Measurements from ENCODE around the gene HACD2.
"Not testable (repeated sequence)": the region's sequence is repeated elsewhere in the genome, so short reads cannot be mapped to it uniquely, and the experiment has no call there.

Gene HACD2

GRCh38 chr3:123613543-123613942 is 28.7 kb upstream of the HACD2 start:
- no peak for DNase-seq (ENCODE audit: low spot score)
- in situ Hi-C loops (cut with MboI; ENCODE audit: low pct_unique_long_range_greater_than_20kb, low sequenced_read_pairs, unreplicated experiment), result no loop called here
- no peak for TF ChIP-seq CTCF (IDR thresholded peaks at IDR 0.05; ENCODE audit: extremely low read depth, insufficient read depth, missing control alignments)

- in situ Hi-C loops (cut with MboI; ENCODE audit: low pct_unique_long_range_greater_than_20kb, low sequenced_read_pairs, unreplicated experiment), result not testable (repeated sequence)
Observed at GRCh38 chr3:123611674-123612073, 26.8 kb upstream of the HACD2 start.

DNA sequence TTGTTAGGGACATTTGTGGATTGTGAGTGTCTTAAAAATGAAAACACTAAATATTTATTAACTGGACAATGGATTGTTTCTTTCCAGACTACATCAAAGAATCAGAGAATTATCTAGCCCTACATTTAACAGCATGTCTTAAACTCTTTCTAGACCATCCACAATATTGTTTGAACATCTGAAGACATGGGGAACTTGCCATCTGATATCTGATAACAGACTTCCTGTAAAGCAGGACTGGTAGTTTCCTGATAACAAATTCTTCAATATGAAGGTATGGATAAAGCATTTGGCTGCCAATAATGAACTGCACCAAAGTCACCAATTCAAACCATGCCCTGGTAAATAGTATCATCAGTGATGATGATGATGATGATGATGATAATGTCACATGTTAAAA is 26.2 kb upstream of the HACD2 start:
- no peak for DNase-seq (ENCODE audit: low spot score)
- in situ Hi-C loops (cut with MboI; ENCODE audit: low pct_unique_long_range_greater_than_20kb, low sequenced_read_pairs, unreplicated experiment), result no loop called here
- no peak for TF ChIP-seq CTCF (IDR thresholded peaks at IDR 0.05; ENCODE audit: extremely low read depth, insufficient read depth, missing control alignments)

More at GRCh38 chr3:123611674-123612073, 26.8 kb upstream of the HACD2 start:
- DNase-seq (ENCODE audit: low spot score), result not testable (repeated sequence)

DNA sequence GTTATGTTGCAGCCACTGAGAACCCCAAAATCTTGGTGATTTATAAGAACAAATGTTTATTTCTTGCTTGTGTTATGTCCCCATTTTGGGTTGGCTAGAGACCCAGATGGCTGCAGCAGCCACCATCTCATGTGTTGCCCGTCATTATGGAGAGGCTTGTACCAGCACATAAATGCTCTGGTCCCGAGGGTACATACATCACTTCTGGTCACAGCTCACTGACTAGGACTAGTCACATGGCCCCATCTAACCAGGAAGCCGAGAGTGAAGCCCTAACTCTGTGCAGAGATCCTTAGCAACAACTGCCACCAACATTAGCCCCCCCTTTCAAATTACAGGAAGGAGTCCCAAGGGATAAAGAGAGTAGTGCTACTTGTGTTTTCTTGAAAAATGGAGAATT is 25.5 kb upstream of the HACD2 start:
- no peak for DNase-seq (ENCODE audit: low spot score)
- in situ Hi-C loops (cut with MboI; ENCODE audit: low pct_unique_long_range_greater_than_20kb, low sequenced_read_pairs, unreplicated experiment), result no loop called here
- no peak for TF ChIP-seq CTCF (IDR thresholded peaks at IDR 0.05; ENCODE audit: extremely low read depth, insufficient read depth, missing control alignments)

DNA sequence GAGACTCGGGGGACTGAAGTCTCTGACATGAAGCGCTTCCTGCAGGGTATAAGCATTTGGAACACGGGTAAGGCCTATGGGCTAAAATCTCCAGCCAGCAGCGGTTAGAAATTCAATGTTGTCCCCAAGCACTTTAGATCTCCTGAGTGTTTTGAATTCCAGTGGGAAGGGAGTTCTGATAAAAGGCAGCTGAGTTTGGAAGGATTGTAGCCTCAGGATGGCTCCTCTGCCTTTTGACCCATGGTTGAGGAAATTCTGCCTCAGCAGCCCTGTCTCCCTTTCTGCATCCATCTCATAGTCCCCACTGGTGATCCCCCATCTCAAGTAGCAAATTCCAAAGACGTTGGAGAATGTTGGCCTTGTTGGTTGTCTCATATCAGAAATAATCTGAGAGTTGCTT is 24.2 kb upstream of the HACD2 start:
- no peak for TF ChIP-seq CTCF (IDR thresholded peaks at IDR 0.05; ENCODE audit: extremely low read depth, insufficient read depth, missing control alignments)
- no peak for DNase-seq (ENCODE audit: low spot score)
- in situ Hi-C loops (cut with MboI; ENCODE audit: low pct_unique_long_range_greater_than_20kb, low sequenced_read_pairs, unreplicated experiment), result no loop called here

- in situ Hi-C loops (cut with MboI; ENCODE audit: low pct_unique_long_range_greater_than_20kb, low sequenced_read_pairs, unreplicated experiment), result no loop called here
- TF ChIP-seq CTCF (IDR thresholded peaks at IDR 0.05; ENCODE audit: extremely low read depth, insufficient read depth, missing control alignments), result no peak
Observed at GRCh38 chr3:123608263-123608937, 23.5 kb upstream of the HACD2 start.

DNA sequence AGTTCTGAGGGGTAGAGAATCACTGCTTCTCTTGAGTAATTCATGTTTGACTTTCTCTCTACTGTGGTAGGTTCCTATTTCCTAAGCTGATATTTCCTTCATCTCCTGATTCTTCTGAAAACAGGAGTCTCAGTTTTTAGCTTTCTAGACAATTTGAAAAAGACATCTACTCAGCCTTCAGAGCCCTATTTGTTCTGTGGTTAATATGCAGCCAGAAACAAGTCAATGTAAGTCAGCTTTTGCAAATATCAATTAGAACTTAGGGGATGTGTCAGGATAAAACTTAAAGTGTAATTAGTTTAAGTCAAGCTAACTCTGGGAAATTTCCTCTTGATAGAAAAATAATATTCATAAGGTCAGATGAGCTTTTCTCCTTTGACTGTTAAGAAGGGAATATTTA is 21.7 kb upstream of the HACD2 start:
- TF ChIP-seq CTCF (IDR thresholded peaks at IDR 0.05; ENCODE audit: extremely low read depth, insufficient read depth, missing control alignments), result no peak
- DNase-seq (ENCODE audit: low spot score), result no peak
- in situ Hi-C loops (cut with MboI; ENCODE audit: low pct_unique_long_range_greater_than_20kb, low sequenced_read_pairs, unreplicated experiment), result no loop called here

More at GRCh38 chr3:123608263-123608937, 23.5 kb upstream of the HACD2 start:
- DNase-seq (ENCODE audit: low spot score), result no peak

All from GM13977 (cell line).